Stomach (tissue), 4 donors: ENCODE data around the gene EMCN.

ENCODE experiments used
- CTCF ChIP-seq, 7 experiments: fragments of 450-650 bp in 4 of 7; fragments of 200-600 bp in 3 of 7; sonication (generic) in 3 of 7; IDR thresholded peaks; one replicate each; pipeline ENCODE4 v1.5.1; 2016 to 2019; ENCODE audit warnings: antibody characterized with exemption in 7 of 7, control low read depth in 2 of 7, mild to moderate bottlenecking in 1 of 7
- EP300 ChIP-seq: sonication (generic); formaldehyde crosslinking; IDR thresholded peaks from one replicate; pipeline ENCODE4 v1.6.1; 2017; ENCODE audit warnings: antibody characterized with exemption
- POLR2A ChIP-seq, 4 donors: fragments of 450-650 bp; IDR thresholded peaks; one replicate each; pipeline ENCODE4 v1.6.1; 2016; ENCODE audit warnings: antibody characterized with exemption in 4 of 4, control low read depth in 2 of 4, mild to moderate bottlenecking in 1 of 4, moderate library complexity in 1 of 4

DNA sequence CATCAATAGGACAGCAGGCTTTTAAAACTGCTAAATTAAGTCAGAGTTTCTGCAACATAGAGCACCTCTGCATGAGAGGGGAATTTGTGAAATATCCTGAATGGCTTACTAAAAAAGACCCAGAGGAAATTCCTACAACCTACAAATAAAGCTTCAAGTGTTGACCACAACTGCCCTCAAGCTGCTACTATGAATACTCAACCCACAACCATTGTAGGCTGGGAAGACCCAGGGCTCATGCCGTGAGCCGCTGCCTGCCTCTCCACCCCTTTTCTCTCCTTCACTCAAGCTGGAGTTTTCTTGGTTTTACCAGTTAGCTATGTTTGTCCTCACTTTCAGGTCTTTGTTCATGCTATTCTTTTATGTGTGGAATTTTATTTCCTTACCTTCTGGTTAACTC, 151.6 kb downstream of the EMCN start:
- TF ChIP-seq CTCF (IDR thresholded peaks at IDR 0.05) = no peak
- no peak for TF ChIP-seq POLR2A (IDR thresholded peaks at IDR 0.05)
- TF ChIP-seq EP300 = no peak
